Measurements from ENCODE around the gene ARHGAP22.

Gene ARHGAP22

DNA sequence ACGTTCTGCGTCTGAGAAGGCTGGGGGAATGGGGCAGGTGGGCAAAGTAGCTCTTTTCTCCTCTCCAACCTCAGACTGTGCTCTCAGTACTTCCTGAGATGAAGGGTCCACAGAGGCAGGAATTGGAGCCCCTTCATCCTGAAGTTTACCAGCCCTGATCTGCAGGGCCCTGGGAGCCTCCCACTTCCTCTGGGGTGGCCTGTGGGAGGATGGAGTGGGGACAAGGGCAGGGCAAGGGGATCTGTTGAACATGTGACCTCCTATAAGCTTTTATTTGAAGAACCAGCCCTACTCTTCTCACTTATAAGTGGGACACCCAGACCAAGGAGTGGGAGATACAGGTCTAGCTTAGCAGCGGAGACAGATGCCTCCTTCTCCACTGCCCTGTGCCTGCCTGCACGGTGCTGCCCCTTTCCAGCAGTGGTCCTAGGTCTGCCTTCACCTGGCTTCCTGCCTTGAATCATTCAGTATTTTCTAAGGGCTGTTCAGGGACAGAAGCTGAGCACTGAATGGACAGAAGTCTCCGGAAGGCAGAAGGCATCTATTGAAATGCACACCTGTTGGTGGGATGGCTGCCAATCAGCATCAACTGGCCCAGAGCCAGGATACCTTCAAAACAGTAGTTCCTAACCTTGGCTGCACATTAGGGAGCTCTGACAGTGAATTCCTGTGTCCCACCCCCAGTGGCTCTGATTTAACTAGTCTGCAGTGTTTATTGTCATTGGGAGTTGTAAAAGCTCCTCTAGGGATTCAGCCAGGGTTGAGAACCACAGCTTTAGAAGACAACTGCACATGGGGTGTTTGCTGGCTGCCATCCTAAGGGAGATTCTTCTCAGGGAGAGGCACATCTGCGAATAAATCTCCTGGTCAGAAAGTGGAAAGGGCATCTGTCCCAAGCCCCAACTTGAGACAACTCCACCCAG, 2.7 kb upstream of the ARHGAP22 start:
- DNase-seq (ENCODE audit: low read depth) = no peak

DNA sequence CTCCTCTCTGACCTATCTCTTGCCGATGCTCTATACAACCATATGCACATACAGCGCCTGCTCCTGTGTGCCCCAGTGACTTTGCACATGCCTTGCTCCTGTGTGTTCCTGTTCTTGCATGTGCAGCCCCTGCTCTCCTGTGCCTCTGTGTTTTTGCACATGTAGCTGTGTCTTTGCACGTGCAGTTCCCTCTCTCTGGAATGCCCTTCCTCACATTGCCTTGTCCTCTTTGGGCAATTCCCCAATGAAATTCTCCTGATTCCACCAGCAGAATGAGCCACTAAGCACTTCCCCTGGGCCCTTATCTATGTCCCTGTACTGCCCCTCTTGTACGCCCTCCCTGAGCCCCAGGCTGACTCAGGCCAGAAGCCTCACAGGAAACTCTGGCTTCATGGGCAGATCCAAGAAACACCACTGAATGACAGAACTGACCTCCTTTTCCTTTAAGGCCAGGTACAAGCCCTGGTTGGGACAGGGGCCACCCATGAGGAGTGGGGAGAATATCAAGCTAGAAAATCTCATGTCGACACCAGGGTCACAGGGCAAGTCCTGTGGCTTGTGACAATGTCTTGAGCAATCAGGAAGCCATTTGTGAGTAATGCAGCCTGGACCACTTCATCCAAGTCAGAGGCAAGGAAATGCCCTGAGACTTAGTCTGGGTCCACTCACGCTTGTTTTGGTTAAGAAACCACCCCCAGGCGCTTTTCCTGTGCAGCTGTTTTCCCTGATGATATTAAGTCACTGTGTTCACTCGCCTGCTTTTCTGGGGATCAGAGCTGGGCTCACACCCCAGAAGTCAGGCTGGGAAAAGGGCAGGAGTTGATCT, 1.9 kb upstream of the ARHGAP22 start:
- DNase-seq (ENCODE audit: low read depth) = no peak

DNA sequence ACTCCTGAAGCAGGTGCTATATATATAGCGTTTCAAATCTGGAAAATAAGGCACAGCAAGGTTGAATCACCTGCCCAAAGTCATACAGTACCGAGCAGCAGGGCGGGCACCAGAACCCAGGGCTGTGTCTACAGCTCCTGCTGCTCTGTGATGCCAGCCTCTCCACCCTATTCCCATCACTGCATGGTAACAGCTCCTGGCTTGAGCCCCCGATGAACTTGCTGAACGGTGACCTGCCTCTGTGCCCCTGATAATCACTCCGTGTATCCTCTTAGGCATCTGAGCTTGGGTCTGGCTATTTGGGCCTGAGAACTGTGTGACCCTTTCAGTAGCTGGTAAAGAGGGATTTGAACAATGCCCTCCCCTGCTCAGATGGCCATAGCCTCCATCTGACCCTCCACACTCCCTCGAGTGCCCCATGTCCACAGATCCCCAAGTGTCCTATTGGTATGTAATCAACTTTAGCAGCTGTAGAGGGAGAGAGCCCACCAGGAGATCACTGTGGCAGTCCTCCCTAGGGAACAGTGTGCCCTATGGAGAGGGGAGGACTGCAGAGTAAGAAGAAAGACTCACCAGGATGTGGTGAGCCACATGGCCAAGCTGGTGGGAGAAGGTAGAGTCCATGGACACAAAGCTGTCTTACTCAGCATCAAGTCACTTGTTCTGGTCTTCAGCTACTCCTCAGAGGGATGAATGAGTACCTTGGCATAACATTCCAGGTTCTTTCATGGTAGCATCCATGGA, 1.1 kb upstream of the ARHGAP22 start:
- no peak for DNase-seq (ENCODE audit: low read depth)

DNA sequence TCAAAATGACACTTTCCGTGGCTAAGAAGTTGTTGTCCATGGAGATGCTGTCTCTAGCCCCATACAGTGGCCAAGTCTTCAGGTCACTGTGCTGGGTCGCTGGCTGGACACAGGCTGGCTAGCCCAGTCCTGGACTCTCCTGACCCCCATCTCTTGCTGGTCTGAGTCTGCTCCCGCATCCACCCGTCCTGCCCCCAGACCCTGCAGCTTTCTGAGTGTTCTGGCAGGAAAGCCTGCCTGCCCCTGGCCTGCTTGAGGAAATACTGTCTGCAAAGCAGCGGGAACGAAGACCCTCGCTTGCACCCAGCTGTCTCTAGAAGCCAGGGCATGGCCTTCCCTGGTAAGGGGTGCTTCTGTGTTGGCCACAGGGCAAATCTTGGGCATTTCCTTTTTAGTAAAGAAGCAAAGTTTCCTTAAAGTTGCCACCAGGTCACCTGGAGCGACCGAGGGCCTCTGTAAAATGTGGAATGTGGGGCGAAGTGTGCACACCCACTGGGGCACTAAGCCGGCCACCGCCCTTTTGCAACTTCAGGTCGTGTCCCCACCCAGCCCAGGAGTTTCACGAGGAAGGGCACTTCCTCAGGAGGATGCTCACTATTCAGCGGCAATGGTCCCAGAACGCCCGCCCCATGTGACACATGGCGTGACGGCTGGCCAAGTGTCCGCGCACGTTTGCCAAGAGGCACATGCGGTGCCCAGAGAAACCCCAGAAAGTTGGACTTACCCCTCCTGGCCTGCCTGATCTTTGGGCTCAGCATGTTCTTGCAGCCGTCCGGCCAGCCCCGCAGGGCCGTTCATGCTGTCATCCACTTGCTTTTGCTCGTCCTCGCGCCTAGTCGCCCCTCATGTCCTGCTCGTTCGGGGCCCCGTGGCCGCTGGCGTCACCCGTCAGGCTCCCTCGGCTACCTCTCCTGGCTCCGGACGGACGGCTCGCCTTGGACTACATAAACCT, 558 bp downstream of the ARHGAP22 start:
- DNase-seq (ENCODE audit: low read depth) = no peak

DNA sequence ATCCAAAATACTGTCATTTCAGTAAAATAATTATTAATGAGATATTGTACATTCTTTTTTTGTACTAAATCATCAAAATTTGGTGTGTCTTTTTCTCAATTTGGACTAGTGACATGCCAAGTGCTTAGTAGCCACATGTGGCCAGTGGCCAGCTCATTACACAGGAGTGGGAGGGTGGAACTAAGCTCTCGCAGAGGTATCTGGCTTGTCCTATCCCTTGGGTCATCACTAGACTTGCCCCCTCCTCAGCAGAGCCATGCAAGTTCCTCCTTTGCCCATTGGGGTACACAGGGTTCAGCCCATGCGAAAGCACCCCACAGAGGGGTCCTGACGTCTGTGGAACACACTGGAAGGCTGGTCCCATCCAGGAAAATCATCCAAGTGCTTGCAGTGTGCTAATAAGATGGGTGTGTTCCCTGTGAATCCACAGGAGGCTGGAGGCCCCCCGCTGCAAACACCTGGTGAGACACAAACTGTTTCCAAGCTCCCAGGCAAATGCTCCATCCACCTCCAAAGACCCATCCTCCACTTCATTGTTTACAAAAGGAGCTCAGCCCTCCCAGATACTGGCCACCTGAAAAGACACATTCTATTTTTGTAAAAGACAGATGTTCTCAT, 1.3 kb downstream of the ARHGAP22 start:
- DNase-seq (ENCODE audit: low read depth) = no peak

DNA sequence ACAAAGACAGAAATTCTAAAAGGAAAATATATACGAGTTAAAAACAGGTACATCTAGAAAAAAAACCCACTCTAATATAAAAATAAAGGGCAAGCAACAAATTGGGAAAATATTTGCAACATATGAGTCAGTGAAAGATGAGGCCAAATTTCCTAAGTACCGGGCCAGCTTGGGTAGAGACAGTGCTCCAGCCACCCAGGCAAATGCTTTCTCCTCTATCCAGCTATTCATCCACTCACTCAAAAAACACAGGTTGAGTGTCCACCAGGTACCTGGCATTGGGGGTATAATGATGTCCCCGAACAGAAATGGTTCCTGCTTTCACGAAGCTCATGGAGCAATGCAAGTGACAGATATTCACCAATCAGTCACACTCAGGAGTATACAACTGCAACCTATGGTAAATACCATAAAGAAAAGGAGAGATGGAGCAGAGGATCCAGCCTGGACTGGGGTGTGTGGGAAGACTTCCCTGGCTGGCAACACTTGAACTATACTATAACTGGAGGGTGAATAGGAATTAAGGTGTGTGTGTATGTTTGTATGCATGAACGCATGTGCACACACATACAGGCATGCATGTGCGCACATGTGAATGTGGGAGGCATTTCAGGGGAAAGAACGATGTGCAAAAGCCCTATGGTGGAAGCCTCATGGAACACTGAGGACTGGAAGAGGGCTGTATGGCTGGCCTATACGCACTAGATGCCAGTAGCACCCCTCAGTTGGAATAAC, 2.3 kb downstream of the ARHGAP22 start:
- DNase-seq (ENCODE audit: low read depth) = no peak

DNA sequence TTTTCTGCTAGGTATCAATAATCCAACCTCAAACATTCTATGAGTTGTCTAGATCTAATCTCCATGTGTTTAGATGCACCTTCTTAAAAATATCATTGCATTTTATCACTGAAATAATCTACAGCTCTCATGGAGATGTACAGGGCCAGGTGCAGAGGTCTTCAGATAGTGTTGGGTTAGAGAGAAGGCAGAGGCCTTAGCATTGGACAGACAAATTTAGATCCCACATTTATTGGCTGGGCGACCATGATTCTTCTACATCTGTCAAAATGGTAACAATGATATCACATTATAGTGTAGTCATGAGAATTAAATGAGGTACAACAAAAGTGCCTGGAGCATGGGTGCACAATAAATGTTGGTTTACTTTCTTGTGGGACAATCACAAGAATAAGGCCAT, 3.1 kb downstream of the ARHGAP22 start:
- no peak for DNase-seq (ENCODE audit: low read depth)

DNA sequence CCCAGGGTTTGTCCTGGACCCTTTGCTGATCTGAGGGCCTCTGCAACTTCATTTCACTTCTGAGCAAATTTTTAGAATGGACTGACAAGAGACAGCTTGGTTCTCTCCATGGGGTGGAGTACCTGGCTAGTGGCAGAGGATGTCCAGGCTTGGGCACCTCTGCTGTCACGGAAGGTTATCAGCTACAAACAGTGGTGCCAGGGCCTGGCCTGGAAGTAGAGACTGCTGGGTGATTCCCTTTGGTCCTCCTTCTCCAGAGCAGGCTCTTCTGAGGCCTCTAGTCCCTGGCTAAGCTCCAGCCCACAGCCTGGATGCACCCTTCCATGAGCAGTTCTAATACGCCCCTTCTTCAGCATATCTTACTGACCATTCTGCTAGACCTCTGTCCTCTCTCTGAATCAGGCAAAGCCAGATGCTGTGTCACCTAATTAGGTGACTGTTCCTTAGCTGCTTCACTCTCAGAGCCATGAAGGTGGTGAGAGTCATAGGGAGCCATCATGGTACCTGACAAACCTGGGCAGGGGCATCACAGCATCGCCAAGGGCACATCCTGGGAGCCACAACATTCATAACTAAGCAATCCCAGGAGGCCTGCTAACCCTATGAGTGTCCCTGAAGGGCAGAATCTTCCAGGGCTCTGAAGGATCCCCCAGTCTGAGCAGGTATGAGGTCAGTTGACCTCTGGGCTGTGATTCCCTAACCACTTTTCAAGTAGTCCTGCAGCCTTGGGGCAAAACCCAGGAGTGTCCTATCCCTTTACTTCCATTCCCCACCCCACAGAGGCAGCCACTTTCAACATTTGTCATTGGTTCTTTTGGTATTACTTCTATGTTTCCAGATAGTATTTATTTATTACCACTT, 4.0 kb downstream of the ARHGAP22 start:
- DNase-seq (ENCODE audit: low read depth) = no peak

DNA sequence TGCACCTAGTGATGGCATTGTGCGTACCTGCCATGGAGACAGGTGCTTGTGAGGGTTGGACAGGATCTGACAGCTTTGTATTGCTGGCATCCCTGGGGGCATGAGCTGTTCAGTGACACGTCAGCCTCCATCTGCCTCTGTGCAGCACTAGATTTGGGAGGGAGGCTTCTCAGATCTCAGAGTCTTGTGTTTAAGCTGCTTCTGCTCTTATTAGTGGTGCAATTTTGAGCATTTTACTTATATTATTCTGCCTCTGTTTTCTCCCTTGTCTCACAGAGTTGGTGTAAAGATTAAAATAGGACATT, 5.1 kb downstream of the ARHGAP22 start:
- no peak for DNase-seq (ENCODE audit: low read depth)

DNA sequence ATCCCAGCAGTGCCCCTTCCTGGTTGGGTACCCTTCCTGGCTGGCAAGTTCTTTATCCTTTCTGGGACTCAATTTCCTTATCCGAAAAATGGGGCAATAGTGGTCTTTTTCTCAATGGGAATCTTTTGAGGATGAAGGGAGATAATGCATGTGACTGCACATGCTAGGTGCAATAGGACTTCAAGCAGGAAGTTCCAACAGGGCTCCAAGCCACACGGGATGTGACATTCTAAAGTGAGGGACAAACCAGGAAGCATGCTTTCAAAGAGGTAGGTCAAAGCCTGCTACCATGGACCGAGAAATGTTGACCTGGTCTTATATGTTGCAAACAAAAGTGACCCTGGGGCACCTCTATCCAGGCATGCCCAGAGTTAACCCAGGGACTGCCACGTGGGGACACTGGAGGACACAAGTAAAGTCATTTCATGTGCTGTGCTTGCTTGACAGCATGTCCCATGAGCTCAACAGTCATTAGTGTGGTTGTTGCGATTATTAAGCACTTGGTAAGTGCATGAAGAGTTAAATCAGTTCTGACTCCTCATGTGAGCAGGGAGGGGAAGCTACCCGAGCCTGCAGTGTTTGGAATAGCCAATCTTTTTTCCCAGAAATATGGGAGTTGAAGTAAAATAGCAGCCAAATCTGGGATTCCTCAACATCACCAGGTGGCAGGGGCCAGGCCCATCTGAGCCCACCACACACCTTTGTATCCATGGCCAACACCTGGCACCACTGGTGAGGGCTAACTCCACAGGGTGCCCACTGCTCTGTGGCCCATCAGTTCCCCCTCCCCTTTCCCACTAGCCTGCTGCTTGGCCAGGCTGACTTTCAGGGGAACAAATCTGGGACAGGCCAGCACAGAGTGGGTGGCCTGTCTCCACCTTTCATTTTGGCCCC, 5.7 kb downstream of the ARHGAP22 start:
- no peak for DNase-seq (ENCODE audit: low read depth)

DNA sequence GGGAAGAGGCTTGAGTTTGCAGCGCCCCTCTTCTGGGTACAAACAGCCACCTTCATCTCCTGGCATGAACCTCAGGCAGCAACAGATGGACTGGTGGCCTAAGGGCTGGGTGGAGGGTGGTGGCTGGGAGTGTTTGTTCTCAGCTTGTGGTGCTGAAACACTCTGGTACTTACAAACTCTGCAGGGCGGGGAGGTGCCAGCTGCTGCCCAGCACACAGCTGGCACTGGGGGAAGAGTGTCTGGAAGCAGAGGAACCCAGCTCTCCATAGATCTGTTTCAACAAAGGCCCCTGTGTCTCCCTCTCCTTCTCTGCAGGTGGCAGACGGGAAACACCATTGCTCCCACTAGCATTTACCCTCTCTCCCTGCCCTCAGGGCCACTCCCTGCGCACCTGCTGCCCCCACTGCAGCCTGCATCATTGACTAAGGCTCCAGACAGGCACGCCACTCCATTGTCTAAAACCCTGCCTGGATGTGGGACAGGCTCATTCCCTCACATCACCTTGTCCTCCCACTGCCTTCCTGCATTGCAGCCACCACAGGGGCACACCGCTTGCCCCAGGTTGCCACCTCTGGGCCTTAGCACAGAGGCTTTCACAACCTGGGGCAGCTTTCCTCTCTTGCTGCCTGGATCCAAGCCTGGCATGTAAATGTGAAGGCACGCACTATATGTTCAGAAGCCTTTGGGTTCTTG, 6.5 kb downstream of the ARHGAP22 start:
- no peak for DNase-seq (ENCODE audit: low read depth)

DNA sequence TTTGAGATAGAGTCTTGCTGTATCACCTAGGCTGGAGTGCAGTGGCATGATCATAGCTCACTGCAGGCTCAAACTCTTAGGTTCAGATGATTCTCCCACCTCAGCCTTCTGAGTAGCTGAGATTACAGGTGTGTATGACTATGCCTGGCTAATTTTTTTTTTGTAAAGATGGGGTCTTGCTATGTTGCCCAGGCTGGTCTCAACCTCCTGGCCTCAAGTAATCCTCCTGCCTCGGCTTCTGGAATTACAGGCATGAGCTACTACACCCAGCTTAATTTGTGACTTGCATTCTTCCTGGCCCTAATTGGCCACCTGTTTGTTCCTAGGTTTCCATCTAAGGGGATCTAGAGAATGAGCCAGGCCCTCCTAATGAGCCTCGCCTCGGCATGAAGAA, 9.3 kb downstream of the ARHGAP22 start:
- DNase-seq (ENCODE audit: low read depth) = no peak

DNA sequence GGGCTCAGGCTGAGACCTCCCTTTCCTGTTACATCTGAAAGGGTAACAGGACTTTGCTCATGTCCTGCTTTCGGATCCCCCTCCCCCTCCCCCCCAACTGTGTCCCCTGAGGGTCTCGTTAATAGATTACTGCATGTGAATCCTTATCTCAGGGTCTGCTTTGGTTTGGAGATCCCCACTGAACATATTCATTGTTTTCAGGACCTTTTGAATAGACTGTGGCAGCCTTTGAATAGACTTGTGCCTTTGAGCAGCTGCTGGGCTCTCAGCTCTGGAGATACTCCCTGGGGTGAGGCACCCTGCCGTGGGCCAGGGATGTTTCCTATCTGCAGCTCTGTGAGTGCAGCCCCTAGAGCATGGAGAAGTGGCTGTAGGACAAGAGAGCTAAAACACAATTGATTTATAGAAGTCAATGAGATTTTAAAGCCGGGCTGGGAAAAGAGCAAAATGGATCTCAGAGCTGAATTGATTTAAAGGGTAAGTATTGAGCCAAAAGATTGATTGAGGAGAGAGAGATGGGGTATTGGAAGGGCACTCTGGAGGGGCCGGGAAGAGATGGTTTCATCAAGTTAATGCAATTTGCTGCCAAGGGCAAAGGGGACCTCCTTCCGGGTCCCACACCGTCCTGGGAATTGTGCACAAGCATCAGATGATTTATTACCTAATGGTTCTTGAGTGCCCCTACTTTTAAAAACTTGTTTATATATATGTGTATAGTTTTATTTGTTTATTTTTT, 9.9 kb downstream of the ARHGAP22 start:
- no peak for DNase-seq (ENCODE audit: low read depth)

DNA sequence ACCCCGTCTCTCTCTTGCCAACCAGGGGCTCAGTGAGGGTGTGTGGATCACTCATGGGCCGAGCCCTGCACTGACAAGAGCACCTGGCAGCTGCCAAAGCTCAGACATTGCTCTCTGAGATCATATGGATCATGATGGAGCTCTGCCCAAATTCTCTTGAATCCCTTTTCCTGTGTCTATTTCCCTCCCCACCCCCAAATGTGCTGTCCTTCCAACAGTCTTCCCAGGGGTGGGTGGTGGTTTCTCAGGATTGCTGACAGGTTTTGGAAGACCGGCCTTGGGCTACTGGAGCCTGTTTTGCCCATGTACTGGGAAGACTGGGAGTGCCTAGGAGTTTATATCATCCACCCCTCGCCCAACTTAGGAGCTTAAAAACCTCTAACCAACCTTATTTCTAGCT, 10.5 kb downstream of the ARHGAP22 start:
- no peak for DNase-seq (ENCODE audit: low read depth)

DNA sequence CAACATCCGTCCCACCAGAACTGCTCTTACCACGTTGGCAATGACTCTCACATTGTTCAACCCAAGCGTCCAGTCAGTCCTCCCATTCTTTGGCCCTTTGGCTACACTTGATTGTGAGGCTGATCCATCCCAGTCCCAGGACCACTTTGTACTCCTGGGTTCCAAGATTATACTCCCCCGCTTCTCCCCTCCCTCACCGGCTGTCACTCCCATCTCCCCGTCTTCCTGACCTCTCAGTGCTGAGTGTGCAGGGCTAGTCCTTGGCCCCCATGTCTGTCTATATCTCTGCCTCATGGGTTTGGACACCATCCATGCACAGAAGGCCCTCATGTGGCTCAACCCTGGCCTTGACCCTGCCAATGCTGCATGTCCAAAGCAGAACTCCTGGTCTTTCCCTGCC, 12.5 kb downstream of the ARHGAP22 start:
- DNase-seq (ENCODE audit: low read depth) = no peak

DNA sequence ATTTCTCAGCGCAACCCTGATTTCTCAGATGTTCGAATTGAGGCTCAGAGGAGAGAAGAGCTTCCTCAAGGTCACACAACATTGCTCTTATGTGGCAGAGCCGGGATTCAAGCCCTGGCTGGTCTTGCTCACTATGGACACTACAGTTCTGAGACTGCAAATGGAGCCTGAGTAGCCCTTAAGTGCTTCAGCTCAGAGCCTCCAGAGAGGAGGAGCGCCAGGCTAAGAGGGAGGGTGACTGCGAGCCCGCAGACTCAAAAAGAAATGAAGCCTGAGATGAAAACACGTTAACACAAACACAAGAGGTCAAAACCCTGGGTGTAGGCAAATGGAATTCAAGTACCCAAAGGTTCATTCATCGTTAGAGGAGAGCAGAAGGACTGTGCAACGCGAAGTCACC, 13.9 kb downstream of the ARHGAP22 start:
- DNase-seq (ENCODE audit: low read depth) = no peak

DNA sequence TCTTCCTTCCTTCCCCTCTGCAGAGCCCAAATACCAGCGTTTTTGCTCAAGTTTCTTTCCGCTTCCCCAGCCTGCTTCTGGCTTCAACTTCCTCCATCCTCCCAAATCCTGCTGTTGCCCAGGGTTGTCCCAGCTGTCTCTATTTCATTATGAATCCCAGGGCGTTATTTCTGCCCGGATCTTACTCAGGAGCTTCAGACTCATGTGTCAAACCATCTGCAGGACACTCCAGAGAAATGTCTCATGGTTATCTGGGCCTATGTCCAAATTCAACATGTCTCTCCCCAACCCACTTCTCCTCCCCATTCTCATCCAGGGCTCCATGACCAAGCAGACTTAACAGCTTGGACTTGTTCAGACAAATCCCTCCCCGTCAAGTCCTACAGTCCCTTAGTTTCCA, 15.6 kb downstream of the ARHGAP22 start:
- DNase-seq (ENCODE audit: low read depth) = no peak
